Measurements from ENCODE around the gene TOR1AIP2.

Gene TOR1AIP2

DNA sequence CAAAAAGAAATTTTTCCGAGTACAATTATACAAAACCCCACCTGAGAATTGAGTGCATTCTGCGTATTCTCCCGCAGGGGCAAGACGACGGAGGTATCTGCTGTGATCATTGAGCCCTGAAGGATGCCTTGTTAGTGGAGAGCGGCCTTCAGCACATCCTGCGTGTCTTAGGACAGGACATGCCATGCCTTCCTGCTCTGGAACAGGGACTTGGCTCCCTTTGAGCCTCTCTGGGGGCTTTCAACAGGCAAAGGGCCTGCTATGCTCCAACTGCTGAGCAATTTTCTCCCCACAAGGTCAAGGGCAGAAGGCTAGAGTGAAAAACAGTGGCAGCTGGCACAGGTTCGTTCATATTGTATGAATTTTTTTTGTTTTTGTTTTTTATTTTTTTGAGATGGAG lies 52.4 kb downstream of the TOR1AIP2 start:
- no peak for DNase-seq (ENCODE audit: low read depth)

DNA sequence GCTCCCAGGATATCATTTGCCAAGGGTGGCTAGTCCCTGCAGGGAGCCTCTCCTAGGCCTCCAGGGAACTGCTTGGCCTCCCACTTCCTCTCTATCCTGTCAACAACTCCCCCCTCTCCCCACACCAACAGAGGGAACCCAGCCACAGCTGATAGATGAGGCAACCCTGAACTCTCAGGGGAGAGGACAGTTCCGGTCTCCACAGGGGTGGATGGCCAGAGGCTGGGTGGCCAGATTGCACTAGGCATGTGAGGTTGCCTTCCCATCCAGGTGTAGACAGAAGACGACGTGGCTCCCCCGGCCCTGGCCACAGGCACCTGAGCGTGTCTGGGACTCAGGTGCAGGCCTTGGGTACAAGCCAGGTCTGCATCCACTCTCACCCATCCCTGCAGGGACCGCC lies 53.3 kb downstream of the TOR1AIP2 start:
- DNase-seq (ENCODE audit: low read depth): no peak

DNA sequence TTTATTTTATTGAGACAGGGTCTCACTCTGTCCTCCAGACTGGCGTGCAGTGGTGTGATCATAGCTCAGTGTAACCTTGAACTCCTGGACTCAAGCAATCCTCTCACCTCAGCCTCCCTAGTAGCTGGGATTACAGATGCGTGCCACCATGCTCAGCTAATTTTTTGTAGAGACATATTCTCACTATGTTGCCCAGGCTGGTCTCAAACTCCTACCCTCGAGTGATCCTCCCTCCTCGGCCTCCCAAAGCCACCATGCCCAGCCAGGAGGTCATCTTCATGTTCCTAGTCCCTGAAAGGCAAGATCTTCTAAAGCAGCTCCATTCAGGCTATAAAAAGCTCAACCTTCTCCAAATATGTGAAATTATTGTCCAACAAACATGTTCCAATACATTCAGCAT lies 53.9 kb downstream of the TOR1AIP2 start:
- DNase-seq (ENCODE audit: low read depth): no peak

DNA sequence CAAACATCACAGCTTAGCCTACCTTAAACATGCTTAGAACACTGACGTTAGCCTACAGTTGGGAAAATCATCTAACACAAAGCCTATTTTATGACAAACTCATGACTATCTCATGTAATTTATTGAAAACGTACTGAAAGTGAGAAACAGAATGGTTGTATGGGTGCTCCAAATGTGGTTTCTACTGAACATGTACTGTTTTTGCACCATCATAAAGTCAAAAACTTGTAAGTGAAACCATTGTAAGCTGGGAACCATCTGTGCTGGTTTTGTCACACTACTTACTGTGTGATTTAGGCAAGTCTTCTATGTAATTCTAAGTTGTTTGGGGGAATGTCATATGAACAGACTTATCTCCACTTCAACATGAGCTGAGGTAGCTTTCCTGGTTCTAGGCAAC lies 55.5 kb downstream of the TOR1AIP2 start:
- no peak for DNase-seq (ENCODE audit: low read depth)

DNA sequence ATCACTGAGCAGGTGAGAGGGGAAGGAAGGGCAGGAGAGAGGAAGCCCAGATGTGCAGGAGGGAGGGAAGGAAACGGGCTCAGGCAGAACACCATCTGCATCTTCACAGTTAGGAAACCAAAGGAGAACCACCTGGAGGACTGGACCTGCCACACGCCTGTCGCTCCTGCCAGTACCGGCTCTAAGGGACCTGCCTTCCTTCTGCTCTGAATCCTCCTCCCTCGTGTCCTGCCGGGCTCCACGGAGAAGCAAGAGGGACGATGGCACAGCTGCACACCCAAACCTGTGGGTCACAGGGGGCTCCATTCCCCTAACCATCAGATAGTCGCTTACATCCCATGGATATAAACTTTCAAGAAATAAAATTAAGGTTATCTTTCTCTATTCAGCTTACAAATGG lies 56.1 kb downstream of the TOR1AIP2 start:
- no peak for DNase-seq (ENCODE audit: low read depth)

DNA sequence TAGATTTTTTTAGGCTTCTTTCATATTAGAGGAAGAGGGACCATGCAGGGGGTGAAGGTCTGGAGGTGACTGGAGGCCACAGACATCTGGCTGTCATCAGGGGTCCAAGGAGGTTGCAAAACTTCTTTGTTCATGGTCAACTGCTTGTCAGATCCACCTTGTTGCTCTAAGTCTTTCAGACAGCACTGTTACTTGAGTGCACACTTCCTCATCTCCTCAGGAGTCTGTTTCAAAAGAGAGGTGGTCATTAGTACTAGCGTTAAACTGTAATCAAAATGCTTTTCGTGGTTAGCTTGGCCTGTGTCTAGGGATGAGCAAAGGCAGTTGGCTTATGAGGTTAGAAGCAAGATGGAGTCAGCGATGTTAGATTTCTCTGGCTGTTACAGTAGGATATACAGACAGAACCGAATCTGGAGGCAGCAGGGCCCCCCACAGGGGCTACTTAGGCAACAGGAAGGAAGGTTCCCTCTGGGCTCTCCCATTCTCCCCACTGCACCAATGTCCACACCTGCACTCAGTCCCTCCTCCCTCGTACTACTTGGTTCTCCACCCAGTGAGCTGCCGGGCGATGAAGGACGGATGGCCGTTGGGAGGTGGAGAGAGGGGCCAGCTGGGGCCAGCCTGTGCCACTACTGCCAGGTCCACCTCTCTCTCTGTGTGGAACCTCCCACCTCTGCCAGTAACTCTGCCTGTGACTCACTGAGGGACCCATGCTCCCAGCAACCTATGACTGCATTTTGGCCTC lies 57.2 kb downstream of the TOR1AIP2 start:
- no peak for DNase-seq (ENCODE audit: low read depth)

DNA sequence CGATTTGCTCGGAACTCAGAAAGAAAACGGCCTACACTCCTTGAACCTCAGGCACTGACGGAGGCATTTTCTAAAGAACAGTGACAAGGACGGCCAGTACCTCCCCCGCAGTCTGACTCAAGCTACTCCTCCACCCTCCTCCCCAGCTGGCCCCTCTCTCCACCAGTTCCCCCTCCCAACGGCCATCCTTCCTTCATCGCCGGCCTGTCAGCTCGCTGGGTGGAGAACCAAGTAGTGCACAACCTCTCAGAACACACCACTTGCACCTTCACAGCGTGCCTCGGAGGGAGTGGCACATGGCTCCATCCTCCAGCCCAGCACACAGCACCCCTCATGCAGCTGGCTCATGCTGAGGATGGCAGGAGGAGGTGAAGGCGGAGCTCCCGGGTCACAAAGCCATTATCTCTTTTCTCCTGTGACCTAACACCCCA lies 58.8 kb downstream of the TOR1AIP2 start:
- no peak for DNase-seq (ENCODE audit: low read depth)

DNA sequence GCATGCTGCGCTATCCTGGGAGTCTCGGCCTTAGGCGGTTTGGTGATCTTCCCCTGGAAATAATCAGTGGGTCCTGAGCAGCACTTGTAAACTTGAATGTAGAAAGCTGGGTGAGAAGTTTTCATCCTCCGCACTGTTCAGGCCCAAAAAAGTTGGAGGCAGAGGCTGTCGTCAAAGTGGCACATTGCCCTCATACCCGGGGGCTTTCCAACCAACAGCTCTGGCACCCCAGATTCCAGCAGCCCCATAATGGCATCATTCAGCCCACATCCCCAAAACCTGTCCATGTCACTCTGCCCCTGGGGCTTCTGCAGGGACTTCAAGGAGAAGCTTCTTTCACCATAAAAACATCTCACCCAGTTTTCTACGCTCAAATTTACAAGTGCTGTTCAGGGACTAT lies 59.3 kb downstream of the TOR1AIP2 start:
- no peak for DNase-seq (ENCODE audit: low read depth)

DNA sequence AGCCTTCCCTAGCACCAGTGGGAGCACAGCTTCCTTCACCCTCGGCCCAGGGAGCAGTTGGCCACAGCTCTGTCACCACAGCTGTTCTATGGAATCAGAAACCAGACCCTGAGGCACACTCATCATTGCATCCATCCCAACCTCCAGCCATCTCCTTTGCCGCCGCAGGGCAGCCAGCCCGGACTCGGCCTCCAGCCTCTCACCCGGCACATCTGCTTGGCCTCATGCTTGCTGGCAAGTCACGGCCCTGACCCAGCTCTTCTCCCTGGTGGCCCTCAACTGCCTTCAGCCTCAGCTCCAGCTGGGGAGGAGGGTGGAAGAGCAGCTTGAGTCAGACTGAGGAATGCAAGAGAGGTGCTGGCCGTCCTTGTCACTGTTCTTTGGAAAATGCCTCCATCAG lies 59.8 kb downstream of the TOR1AIP2 start:
- DNase-seq (ENCODE audit: low read depth): no peak

DNA sequence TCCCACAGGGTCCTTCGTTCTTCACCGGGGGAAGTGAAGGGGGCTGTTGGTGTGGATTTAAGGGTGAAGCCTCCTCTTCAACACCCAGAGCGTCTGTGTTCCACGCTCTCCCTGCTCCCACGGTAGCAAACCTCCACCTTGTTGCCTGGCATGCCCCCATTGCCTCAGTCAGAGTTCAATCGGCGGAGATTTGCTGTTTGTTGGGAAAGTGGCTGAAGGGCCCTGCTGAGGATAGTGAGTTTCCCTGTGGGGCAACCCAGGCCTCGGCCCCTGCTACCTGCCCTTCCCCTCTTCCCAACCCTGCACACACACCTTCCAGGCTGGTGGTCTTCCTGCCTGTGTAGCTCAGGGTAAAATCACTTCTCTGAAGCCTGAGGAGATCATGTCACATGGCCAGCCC lies 60.5 kb downstream of the TOR1AIP2 start:
- DNase-seq (ENCODE audit: low read depth): no peak

DNA sequence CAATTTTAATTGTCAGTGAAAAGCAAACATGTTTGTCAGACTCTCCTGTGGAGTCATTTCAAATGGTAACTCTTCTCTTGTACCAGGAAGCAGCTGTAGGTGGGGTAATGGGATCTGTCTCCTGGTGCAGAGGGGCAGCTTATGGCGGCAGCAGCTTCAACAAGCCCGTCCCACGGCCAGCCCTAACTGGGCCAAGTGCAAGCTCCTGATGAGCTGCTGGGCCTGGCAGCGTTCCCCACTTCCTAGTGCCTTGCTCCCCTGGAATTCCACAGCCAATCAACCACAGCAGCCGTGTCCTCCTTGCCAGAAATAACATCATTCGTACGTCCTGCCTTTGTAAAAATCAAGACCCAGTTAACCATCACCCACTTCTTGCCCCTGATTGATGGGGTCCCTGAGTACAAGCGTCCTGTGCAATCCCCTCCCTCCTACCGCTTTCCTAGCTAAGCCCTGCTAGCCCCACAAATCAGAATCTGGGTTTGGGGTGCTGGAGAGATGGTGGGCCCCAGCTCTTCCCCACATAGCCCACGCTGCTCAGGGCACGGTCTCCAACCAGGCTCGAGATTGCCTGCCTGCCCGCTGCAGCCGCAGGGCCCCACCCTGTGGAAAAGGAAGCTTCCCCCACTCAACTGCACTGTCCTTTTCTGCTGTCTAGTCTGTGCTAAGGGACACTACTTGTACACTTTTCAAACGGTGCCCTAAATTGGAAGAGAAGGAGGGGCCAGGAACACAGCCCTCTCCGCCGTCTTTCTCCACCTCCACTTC lies 61.2 kb downstream of the TOR1AIP2 start:
- DNase-seq (ENCODE audit: low read depth): no peak

DNA sequence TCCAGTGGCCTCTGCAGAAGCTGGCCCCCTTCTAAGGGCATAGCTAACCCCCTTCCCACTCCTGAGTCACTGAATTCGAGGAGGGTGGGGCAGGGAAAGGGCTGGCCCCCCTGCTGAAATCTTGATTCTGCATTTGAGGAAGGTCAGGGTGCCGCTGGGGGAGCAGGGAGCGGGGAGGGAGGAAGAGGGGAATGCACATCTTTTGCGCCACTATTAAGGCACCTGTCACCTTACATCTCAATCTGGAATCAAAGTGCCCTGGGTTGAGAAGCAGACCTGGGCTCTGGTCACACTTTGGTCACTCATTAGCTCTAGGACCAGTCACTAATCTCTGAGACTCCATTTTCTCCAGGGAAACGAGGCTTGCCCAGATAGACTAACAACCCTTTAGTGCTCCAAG lies 62.0 kb downstream of the TOR1AIP2 start:
- DNase-seq (ENCODE audit: low read depth): no peak

DNA sequence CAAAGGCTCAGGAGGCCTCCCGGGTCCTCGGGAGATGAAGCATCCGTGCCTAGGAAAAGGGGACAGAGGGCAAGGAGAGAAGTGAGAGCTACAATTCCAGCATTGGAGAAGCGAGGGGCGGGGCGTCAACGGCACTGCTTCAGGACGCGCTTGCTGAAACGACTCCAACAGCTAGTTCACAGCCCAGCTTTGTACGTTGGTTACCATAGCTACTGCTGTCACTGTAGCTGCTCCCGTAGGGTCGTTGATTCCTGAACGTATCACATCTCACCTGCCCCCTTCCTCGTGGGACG lies 63.1 kb downstream of the TOR1AIP2 start:
- no peak for DNase-seq (ENCODE audit: low read depth)

DNA sequence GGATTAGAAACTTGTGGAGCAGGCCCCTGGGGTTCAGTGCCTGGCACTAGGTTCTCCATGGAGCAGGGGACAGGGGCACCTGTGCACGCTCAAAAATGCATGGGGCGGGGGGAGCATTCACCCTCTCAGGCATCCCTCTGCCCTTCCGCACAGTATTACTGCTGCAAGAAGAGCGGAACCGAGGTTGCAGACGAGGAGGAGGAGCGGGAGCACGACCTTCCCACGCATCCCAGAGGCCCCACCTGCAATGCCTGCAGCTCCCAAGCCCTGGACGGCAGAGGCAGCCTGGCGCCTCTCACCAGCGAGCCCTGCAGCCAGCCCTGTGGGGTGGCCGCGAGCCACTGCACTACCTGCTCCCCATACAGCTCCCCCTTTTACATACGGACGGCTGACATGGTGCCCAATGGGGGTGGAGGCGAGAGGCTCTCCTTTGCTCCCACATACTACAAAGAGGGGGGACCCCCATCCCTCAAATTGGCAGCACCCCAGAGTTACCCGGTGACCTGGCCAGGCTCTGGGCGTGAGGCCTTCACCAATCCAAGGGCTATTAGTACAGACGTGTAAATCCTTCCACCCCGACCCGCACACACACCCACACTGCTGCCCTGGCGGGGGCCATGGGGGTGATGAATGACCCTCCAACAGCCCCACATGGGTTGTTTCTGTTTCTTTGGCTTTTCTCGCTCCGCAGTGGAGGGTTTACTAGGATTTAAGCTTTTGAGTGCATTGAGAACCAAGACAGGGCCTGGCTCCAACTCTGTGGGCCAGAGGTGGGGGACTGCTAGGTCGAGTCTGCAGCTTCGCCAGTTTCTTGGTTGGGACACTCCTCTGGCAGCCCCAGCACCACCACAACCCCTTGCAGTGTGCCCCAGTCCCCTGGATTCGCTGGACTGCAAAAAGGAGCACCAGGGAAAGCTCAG lies 63.7 kb downstream of the TOR1AIP2 start:
- no peak for DNase-seq (ENCODE audit: low read depth)

DNA sequence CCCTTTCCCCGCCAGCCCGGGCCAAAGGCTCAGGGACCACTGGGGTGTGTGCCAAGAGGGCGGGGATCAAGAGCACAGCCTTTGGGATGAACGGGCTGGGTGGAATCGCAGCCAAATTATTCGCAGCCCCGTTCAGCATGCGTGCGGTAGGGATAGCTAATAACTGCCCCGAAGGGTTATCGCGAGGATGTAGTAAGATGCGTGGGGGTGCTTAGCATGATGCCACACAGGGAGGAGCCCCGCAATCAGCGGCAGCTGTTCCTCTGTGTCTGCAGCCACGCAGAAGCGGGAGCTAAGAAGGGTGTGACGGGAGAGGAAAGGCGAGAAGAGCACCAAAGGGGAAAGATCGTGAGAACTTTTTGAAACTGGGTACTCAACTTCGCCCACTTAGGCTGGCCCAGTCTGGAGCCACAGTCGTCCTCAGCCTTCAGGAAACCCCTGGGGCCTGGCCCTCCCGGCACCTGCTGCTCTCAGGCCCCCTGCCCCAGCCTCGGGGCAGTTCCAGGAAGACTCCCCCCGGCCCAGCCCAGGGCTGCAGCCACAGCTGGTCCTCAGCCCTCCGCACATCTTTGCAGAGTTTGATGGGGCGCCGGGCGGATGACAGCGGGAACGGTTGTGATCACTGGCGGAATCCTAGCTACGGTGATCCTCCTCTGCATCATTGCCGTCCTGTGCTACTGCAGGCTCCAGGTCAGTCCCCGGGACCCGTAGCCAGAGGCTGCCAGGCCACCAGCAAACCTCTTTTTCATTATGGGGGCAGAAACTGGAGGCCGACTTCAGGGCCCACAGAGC lies 64.9 kb downstream of the TOR1AIP2 start:
- no peak for DNase-seq (ENCODE audit: low read depth)

DNA sequence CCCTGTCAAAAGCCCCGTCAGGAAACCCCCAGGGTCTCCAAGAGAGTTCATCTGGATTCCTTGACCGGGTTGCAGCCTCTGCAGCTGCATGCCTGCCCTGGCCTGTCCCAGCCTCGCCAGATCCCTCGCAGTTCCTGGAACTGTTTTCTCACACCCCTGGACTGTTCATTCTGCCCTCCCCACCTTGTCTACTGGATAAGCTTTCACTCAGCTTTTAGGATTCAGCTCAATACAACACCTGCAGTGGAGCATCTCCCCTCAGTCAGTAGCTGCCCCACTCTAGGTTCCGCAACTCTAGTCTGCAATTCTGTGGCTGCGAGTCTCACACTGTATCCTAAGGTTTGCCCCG lies 67.3 kb downstream of the TOR1AIP2 start:
- DNase-seq (ENCODE audit: low read depth): no peak

DNA sequence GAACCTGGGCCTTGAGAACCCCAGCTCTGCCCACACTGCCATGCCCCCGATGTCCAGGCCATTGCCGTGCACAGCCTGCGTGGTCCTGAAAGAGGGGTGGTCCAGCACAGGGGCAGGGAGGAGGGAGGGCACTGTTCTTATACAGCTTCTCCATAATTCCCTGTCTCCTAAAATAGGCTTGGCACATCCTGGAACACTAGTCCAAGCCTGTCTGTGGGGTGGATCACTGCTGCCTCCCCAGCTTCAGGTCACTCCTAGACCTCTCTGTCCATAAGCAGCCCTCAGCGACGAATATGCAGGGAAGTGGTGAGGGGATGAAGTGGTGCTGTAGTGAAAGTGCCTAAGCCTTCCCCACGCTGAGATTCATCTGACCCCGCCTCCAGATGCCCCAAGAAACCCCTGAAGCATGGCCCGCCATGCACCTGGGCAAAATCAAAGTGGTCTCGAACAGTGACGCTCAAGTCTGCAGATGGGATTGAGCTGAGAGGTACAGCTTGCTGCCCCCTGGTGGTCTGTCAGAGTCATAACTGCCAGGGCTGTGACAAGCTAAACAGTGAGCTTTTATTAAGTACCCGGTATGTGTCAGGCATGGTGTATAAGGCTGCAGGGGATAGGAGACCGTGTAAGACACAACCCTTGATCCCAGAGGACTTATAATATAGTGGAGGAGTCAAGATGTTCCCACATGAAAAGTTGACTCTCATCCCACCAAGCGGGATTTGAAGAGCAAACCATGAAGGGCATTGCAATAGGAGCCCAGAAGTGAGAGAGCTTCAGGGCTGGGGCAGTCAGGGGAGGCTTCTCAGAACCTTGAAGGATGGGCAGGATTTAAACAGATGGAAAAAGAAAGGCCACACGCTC lies 67.9 kb downstream of the TOR1AIP2 start:
- no peak for DNase-seq (ENCODE audit: low read depth)

DNA sequence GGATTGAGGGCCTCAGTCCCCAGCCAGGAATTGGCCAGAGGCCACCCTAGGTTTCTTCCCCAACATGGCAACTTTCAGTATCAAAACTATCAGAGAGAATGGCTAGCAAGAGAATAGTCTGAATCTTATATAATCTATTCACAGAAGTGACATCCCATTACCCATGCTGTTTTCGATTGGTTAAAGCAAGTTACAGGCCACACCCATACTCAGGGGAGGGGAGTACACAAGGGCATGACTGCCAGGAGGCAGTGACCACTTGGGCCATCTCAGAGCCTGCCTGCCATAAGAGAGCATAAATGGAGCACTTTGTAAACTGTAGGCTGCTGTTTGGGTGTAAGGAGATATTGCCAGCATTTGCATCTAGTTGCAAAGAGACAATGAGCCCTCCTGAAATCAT lies 69.1 kb downstream of the TOR1AIP2 start:
- no peak for DNase-seq (ENCODE audit: low read depth)

DNA sequence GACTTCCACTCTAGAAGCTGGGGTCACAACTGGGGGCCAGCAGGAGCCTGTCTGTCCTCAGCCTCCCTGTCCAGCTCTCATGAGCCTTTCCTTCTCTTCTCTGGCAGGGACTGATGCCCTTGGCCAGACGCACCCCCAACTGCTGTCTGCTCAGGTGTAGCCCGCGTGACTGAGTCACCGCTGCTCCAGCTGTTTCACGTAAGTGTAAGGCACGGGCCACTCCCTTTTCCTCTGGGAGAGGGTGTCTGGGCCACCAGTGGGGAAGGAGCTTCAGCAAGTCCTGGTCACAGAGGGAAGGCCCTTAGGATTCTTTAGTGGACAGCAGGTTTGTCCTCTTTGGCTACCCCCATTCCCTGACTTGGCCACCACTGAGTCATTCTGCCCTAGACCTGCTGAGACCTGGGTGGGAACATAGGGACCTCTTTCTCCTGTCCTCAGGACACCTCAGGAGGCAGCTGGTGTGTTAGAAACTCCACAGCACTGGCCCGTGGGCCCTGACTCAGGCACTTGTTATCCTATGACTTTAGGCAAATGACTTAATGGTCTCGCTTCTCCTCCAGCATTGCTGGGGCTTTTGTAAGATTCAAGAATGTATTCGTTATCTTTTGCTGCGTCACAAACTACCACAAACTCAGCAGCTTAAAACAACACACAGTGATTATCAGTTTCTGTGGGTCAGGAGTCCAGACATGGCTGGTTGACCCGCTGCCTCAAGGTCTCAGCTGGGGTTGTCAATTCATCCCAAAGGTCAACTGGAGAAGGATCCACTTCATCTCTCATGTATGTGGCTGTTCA lies 69.7 kb downstream of the TOR1AIP2 start:
- DNase-seq (ENCODE audit: low read depth): peak; percentile 69

DNA sequence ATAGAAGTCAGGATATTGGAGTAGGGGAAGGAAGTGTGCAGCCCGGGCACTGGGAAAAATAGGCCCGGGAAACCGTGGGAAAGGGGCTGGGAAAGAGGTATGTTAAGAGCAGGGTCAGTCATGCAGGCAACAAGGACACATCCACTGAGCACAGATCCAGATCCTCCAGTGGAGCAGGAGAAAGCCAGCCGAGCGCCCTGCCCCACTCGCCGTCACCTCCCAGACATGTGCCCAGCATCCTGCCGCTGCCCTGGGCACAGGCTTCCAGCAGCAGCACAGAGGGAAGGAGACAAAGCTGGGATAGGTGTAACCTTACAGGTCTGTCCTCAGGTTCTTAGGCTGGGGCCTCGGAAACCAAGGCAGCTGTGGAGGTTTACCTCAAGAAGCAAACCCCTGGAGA lies 70.3 kb downstream of the TOR1AIP2 start:
- DNase-seq (ENCODE audit: low read depth): no peak
